NCI-H2196 (cell line): ENCODE data around the gene NDUFC2.
"Not testable (repeated sequence)": the region's sequence is repeated elsewhere in the genome, so short reads cannot be mapped to it uniquely, and the experiment has no call there.

Experiments
- DNase-seq: peaks from one replicate; lab custom pipeline; 2025; ENCODE audit not compliant: unreplicated experiment; lab: John Stamatoyannopoulos, UW

Gene NDUFC2

GRCh38 chr11:78080084-78080817 is 589 bp upstream of the NDUFC2 start:
- DNase-seq: peak; percentile 70

GRCh38 chr11:78078218-78079167 is 1.2 kb downstream of the NDUFC2 start:
- no peak for DNase-seq

- not testable (repeated sequence) for DNase-seq
These were observed 2.1 kb downstream of the NDUFC2 start for GRCh38 chr11:78077592-78077991.

GRCh38 chr11:78076733-78077403 is 2.8 kb downstream of the NDUFC2 start:
- DNase-seq: no peak

- peak; percentile 13 for DNase-seq
These were observed 4.9 kb downstream of the NDUFC2 start for GRCh38 chr11:78074756-78075155.

GRCh38 chr11:78072455-78072854 is 7.2 kb downstream of the NDUFC2 start:
- no peak for DNase-seq

- no peak for DNase-seq
These were observed 7.9 kb downstream of the NDUFC2 start for GRCh38 chr11:78071717-78072116.

- DNase-seq: no peak
These were observed 9.0 kb downstream of the NDUFC2 start for GRCh38 chr11:78070621-78071020.

GRCh38 chr11:78069465-78069864 is 10.2 kb downstream of the NDUFC2 start:
- DNase-seq: peak; percentile 64

- no peak for DNase-seq
These were observed 12.0 kb downstream of the NDUFC2 start for GRCh38 chr11:78067704-78068103.

- no peak for DNase-seq
These were observed 13.2 kb downstream of the NDUFC2 start for GRCh38 chr11:78066471-78066870.

- DNase-seq: no peak
These were observed 14.5 kb downstream of the NDUFC2 start for GRCh38 chr11:78065203-78065602.

GRCh38 chr11:78063440-78064181 is 16.1 kb downstream of the NDUFC2 start, which contains the start of gene THRSP:
THRSP (plus strand) TSS chr11:78063861; CDS start chr11:78063882, 21 bp downstream.
- DNase-seq: no peak

GRCh38 chr11:78062671-78063070 is 17.0 kb downstream of the NDUFC2 start:
- no peak for DNase-seq

GRCh38 chr11:78061921-78062311 is 17.7 kb downstream of the NDUFC2 start:
- DNase-seq: no peak

- DNase-seq: peak; percentile 36
These were observed 18.4 kb downstream of the NDUFC2 start for GRCh38 chr11:78061088-78061920.

GRCh38 chr11:78060533-78060932 is 19.1 kb downstream of the NDUFC2 start:
- no peak for DNase-seq

- DNase-seq: not testable (repeated sequence)
These were observed 19.8 kb downstream of the NDUFC2 start for GRCh38 chr11:78059749-78060328.

GRCh38 chr11:78057462-78058055 is 22.1 kb downstream of the NDUFC2 start:
- no peak for DNase-seq
